Measurements from ENCODE around the gene TPST1.
"Not testable (repeated sequence)": the region's sequence is repeated elsewhere in the genome, so short reads cannot be mapped to it uniquely, and the experiment has no call there.

The TPST1 gene

GRCh38 chr7:66216687-66217086 lies 11.6 kb downstream of the TPST1 start:
- peaks cover 0 to 2% of the 10 kb centered on the region in 2 experiments for H3K4me1 ChIP-seq (ENCODE audit: control insufficient read depth in 1 of 2, insufficient read depth in 1 of 2, low read depth in 1 of 2, low read length in 1 of 2)
- no peak overlapping the region for H3K27ac ChIP-seq
- H3K27me3 ChIP-seq: no peaks in the 10 kb centered on the region
- H3K4me3 ChIP-seq (ENCODE audit: low read depth in 1 of 2, low read length in 1 of 2): no peak overlapping the region
- H3K36me3 ChIP-seq: no peaks in the 10 kb centered on the region
- TF ChIP-seq CTCF (IDR thresholded peaks at IDR 0.05): no peak
- no peaks in the 10 kb centered on the region for H3K9me3 ChIP-seq

GRCh38 chr7:66219805-66220204 lies 14.7 kb downstream of the TPST1 start:
- no peaks in the 10 kb centered on the region for H3K9me3 ChIP-seq
- no peak for TF ChIP-seq CTCF (IDR thresholded peaks at IDR 0.05)
- no peak overlapping the region for H3K27ac ChIP-seq
- no peaks in the 10 kb centered on the region for H3K36me3 ChIP-seq
- no peak overlapping the region for H3K4me3 ChIP-seq (ENCODE audit: low read depth in 1 of 2, low read length in 1 of 2)
- peaks cover 9 to 13% of the 10 kb centered on the region in 2 experiments for H3K4me1 ChIP-seq (ENCODE audit: control insufficient read depth in 1 of 2, insufficient read depth in 1 of 2, low read depth in 1 of 2, low read length in 1 of 2)
- no peaks in the 10 kb centered on the region for H3K27me3 ChIP-seq

GRCh38 chr7:66221442-66221841 lies 16.3 kb downstream of the TPST1 start:
- no peak for TF ChIP-seq CTCF (IDR thresholded peaks at IDR 0.05)
- Histone ChIP-seq H3K4me3 (ENCODE audit: low read depth in 1 of 2, low read length in 1 of 2) (no peak overlapping the region), H3K36me3 (no peaks in the 10 kb centered on the region), H3K27ac (peak overlapping the region; percentile 50), H3K27me3 (no peaks in the 10 kb centered on the region), H3K9me3 (no peaks in the 10 kb centered on the region), H3K4me1 (ENCODE audit: control insufficient read depth in 1 of 2, insufficient read depth in 1 of 2, low read depth in 1 of 2, low read length in 1 of 2) (peaks cover 9 to 13% of the 10 kb centered on the region in 2 experiments)

- Histone ChIP-seq H3K9me3 (no peaks in the 10 kb centered on the region), H3K27ac (no peak overlapping the region), H3K4me1 (ENCODE audit: control insufficient read depth in 1 of 2, insufficient read depth in 1 of 2, low read depth in 1 of 2, low read length in 1 of 2) (no peaks in the 10 kb centered on the region), H3K27me3 (no peaks in the 10 kb centered on the region), H3K4me3 (ENCODE audit: low read depth in 1 of 2, low read length in 1 of 2) (no peak overlapping the region), H3K36me3 (no peaks in the 10 kb centered on the region)
- no peak for TF ChIP-seq CTCF (IDR thresholded peaks at IDR 0.05)
Measured at GRCh38 chr7:66227808-66228207, 22.7 kb downstream of the TPST1 start.

GRCh38 chr7:66231326-66232216 lies 26.4 kb downstream of the TPST1 start:
- H3K9me3 ChIP-seq; H3K36me3 ChIP-seq; H3K4me1 ChIP-seq (ENCODE audit: control insufficient read depth in 1 of 2, insufficient read depth in 1 of 2, low read depth in 1 of 2, low read length in 1 of 2); H3K27me3 ChIP-seq; H3K4me3 ChIP-seq (ENCODE audit: low read depth in 1 of 2, low read length in 1 of 2); H3K27ac ChIP-seq: not testable (repeated sequence)

- TF ChIP-seq CTCF (IDR thresholded peaks at IDR 0.05): no peak
- Histone ChIP-seq H3K27ac (no peak overlapping the region), H3K9me3 (no peaks in the 10 kb centered on the region)
Measured at GRCh38 chr7:66233638-66234037, 28.5 kb downstream of the TPST1 start.

More at GRCh38 chr7:66233638-66234037, 28.5 kb downstream of the TPST1 start:
- H3K36me3 ChIP-seq: no peaks in the 10 kb centered on the region
- no peaks in the 10 kb centered on the region for H3K4me1 ChIP-seq (ENCODE audit: control insufficient read depth in 1 of 2, insufficient read depth in 1 of 2, low read depth in 1 of 2, low read length in 1 of 2)
- no peak overlapping the region for H3K4me3 ChIP-seq (ENCODE audit: low read depth in 1 of 2, low read length in 1 of 2)
- no peaks in the 10 kb centered on the region for H3K27me3 ChIP-seq
